A549 (cell line): ENCODE results near the gene KLHDC3.

Experiments
- BHLHE40 ChIP-seq: IDR thresholded peaks from 2 replicates; pipeline ENCODE4 v1.6.1; 2012; ENCODE audit warnings: low read depth, low read length, inconsistent platforms
- ELK1 ChIP-seq: fragments of 150-350 bp; IDR thresholded peaks from 2 replicates; pipeline ENCODE4 v1.6.1; 2014; ENCODE audit warnings: low read depth, mild to moderate bottlenecking, low read length
- KDM1A ChIP-seq: fragments of 200-600 bp; sonication (generic); IDR thresholded peaks from 2 replicates; pipeline ENCODE4 v1.6.1; 2016; ENCODE audit warnings: low read depth, mild to moderate bottlenecking
- MAX ChIP-seq: IDR thresholded peaks from 2 replicates; pipeline ENCODE4 v1.6.1; 2012
- NR3C1 ChIP-seq: fragments of >200 bp; sonication (Bioruptor Twin); formaldehyde crosslinking; IDR thresholded peaks from 3 replicates; pipeline ENCODE4 v1.6.1; 2017
- PHF8 ChIP-seq: fragments of 200-600 bp; sonication (generic); IDR thresholded peaks from 2 replicates; pipeline ENCODE4 v1.6.1; 2016; ENCODE audit warnings: low read depth, mild to moderate bottlenecking, antibody characterized with exemption, moderate library complexity, borderline replicate concordance
- RAD21 ChIP-seq, 2 experiments: fragments of >200 bp in 1 of 2; sonication (Bioruptor Twin) in 1 of 2; formaldehyde crosslinking in 1 of 2; IDR thresholded peaks in 1 of 2; conservative IDR thresholded peaks in 1 of 2; 2 replicates in 1 of 2; 3 replicates in 1 of 2; pipeline ENCODE4 v1.6.1; 2012 to 2018; ENCODE audit warnings: inconsistent platforms in 1 of 2
- ZNF302 ChIP-seq: fragments of 250-450 bp; sonication (Bioruptor Pico); IDR thresholded peaks from 2 replicates; pipeline ENCODE4 v1.9.0; 2021; ENCODE audit warnings: inconsistent platforms, mild to moderate bottlenecking, moderate library complexity
- TF ChIP-seq, protein P1 (sequence below): fragments of >200 bp; sonication (Bioruptor Twin); formaldehyde crosslinking; IDR thresholded peaks from 3 replicates; pipeline ENCODE4 v1.5.1; 2016
- TF ChIP-seq, protein P2 (sequence below): fragments of 250-450 bp; sonication (Bioruptor Pico); IDR thresholded peaks from 2 replicates; pipeline ENCODE4 v1.5.0; 2021; ENCODE audit warnings: mild to moderate bottlenecking, moderate library complexity, borderline replicate concordance

GRCh38 chr6:43036712-43037111 lies 22.7 kb downstream of the KLHDC3 start:
- TF ChIP-seq, protein P1, sequence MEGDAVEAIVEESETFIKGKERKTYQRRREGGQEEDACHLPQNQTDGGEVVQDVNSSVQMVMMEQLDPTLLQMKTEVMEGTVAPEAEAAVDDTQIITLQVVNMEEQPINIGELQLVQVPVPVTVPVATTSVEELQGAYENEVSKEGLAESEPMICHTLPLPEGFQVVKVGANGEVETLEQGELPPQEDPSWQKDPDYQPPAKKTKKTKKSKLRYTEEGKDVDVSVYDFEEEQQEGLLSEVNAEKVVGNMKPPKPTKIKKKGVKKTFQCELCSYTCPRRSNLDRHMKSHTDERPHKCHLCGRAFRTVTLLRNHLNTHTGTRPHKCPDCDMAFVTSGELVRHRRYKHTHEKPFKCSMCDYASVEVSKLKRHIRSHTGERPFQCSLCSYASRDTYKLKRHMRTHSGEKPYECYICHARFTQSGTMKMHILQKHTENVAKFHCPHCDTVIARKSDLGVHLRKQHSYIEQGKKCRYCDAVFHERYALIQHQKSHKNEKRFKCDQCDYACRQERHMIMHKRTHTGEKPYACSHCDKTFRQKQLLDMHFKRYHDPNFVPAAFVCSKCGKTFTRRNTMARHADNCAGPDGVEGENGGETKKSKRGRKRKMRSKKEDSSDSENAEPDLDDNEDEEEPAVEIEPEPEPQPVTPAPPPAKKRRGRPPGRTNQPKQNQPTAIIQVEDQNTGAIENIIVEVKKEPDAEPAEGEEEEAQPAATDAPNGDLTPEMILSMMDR = no peak
- TF ChIP-seq MAX = no peak
- no peak for TF ChIP-seq PHF8
- no peak for TF ChIP-seq NR3C1
- TF ChIP-seq, protein P2, sequence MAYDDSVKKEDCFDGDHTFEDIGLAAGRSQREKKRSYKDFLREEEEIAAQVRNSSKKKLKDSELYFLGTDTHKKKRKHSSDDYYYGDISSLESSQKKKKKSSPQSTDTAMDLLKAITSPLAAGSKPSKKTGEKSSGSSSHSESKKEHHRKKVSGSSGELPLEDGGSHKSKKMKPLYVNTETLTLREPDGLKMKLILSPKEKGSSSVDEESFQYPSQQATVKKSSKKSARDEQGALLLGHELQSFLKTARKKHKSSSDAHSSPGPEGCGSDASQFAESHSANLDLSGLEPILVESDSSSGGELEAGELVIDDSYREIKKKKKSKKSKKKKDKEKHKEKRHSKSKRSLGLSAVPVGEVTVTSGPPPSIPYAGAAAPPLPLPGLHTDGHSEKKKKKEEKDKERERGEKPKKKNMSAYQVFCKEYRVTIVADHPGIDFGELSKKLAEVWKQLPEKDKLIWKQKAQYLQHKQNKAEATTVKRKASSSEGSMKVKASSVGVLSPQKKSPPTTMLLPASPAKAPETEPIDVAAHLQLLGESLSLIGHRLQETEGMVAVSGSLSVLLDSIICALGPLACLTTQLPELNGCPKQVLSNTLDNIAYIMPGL (CRISPR knock-in tag) = no peak
- no peak for TF ChIP-seq RAD21 (conservative IDR thresholded peaks at IDR 0.05 in 1 of 2, IDR thresholded peaks at IDR 0.05 in 1 of 2)
- TF ChIP-seq BHLHE40 = no peak
- TF ChIP-seq ELK1 = no peak
- no peak for TF ChIP-seq ZNF302 (CRISPR knock-in tag)
- no peak for TF ChIP-seq KDM1A
